GM18517 (cell line): ENCODE measurements around the gene LENG1.
"Not testable (repeated sequence)": the region's sequence is repeated elsewhere in the genome, so short reads cannot be mapped to it uniquely, and the experiment has no call there.

Source experiments
- ATAC-seq: cut with Tn5 transposase; IDR thresholded peaks from one replicate; pipeline ENCODE4 v1.9.1; 2021; ENCODE audit warnings: mild to moderate bottlenecking, moderate library complexity; ENCODE audit not compliant: unreplicated experiment

The LENG1 gene

DNA sequence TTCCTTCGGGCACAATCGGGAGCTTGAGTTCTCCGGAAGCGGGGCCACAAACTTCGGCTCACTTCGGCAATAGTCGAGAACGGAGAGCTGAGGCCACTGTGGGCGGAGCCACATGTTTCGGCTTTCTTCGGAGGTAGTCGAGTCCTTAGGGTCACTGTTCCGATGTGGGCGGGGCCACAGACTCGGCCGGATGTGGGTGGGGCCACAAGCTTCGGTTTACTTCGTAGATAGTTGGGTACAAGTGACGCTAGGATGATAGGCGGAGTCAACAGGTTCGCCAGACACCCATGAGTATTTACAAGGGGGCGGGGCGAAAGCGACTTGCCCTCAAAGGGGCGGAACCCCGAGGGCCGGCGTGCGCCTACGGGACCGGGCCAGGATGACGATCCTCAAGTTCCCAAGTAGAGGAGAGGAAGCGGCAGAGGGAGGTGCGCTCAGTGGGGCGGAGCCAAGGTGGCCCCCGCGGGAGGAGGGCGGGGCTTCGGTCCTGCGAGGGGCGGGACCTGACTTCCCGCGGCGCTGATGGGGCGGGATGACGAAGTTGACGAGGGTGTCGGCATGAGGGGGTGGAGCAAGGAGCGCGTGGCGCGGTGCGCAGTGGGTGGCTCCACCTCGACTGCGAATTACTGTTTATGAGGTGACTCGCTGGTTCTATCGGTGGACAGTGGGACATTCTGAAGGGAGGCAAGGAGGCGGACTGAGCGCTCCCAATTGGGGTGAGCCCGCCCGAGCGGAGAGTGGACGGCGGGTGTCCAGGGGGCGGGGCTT is 30.4 kb upstream of the LENG1 start:
- ATAC-seq: peak; percentile 62

DNA sequence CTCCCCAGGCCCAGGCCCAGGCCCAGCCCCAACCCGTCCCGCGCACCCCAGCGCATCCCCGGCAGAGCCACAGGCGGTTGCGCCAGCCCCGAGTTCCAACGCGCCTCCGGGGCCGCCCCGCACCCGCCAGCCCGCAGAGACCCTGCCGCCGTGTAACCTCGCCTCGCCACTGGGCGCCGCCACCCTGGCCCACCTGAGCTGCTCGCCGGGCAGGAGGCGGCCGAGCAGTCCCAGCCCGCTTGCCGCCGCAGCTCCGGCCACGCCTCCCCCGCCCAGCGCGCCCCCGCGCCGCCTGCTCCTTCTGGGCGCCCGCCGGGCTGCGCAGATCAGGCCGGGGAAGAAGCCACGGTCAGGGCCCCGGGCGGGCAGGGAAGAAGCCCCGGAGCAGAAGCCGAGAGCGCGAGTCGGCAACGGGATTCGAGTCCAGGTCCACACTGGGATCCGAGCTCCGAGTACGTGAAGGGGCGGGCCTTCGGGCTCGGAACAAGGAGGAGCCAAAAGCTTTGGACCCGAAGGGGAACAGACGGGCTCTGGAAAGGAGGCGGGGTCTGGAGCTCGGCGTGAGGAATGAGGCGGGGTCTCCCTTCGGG is 29.7 kb upstream of the LENG1 start, which contains the start of gene MBOAT7:
Gene MBOAT7, minus strand, starts transcription at position 436 of the 590 bp plus-strand sequence. CDS start 1,072 bp downstream, outside the sequence.
- peak; percentile 15 for ATAC-seq

DNA sequence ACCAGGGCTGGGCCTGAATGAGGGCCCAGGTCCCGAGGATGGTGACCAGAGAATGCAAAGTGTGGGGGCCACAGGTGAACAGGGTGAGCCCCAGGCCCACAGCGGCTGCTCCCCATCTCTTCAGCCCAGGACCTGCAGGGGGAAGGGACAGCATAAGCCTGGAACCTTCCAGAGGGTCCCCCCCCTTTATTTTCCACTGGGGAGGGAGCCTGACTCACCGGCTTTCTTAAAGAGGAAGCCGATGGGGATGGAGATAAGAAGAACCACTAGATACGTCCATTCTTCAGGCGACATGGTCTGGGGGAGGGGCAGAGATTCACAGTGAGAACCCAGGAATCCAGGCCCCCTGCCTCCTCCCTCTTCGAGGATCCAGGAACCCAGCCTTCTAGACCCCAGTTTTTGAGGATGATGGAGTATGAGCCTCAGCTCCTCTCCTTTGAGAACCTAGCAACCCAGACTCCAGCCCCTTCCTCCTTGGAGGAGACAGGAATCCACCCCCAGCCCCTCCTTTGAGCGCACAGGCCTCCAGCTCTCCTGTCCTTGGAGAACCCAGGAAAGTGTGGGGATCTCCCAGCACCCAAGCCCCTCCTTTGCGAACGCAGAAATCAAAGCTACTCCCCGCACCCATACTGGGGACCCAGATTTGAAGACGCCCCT is 28.8 kb upstream of the LENG1 start:
- ATAC-seq: no peak

DNA sequence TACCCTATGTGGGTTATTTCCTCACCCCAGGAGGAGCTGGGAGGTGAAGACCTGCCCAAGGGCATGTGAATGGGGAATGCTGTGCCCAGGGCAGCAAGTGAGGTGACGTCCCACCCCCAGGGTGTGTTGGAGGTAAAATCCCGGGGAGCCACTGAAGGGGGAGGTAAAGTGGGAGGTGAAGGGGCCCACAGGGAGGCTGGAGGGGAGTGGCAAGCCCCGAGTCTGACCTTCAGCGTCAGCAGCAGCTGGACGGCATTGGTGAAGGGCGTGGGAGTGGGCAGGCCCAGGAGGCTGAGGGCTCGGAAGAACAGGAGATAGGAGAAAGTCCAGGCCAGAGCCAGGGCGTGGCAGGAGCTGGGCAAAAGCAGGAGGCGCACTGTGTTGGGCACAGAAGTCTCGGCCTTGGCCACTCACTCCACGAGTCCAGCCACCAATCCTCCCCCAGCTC is 27.4 kb upstream of the LENG1 start:
- no peak for ATAC-seq

DNA sequence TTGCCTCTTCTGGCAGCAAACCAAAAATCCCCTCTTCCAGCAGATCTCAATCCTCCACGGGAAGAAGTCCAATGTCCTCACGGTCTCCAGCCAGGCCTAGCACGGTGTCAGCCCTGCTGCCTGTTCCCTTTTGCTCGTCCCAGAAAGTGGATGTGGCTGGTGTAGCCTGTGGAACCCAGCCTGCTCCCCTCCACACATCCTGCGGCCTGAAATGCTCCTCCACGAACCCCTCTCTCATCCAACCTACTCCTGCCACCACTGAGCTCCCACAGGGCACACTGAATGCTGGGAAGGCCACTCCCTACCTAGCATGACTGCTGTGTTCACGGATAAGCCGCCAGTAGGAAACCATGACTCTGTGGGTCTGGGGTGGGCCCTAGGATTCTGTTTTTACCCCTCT is 26.8 kb upstream of the LENG1 start:
- no peak for ATAC-seq

DNA sequence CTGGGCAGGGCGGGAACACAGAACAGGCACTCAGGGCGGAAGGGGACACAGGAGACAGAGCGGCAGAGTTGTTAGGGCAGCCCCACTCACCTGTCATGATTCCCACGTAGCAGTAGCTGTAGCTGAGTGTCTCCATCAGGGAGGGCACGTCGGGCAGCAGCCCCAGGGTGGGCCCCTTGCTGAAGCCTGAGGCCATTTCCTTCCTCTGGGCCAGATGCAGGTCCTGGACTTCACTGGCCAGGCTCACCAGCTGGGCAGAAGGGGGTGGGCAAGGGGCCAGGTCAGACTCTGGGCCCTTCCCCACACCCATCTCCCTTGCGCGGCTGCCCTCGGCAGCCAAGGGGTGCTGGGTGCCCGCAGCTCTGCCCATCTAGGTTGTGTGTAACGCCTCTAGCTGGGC is 23.9 kb upstream of the LENG1 start:
- ATAC-seq: no peak

DNA sequence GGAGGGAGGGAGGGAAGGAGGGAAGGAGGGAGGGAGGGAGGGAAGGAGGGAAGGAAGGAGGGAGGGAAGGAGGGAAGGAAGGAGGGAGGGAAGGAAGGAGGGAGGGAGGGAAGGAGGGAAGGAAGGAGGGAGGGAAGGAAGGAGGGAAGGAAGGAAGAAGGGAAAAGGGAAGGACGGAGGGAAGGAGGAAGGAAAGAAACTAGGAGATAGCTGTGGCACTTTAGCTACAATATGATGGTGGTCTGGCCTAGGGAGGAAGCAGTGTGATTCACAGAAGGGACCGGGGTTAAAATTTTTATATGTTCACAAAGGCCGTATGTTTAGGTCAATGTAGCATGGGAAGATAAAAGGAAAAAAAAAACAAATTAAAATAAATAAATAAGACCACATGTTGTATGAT is 22.4 kb upstream of the LENG1 start:
- ATAC-seq: not testable (repeated sequence)

DNA sequence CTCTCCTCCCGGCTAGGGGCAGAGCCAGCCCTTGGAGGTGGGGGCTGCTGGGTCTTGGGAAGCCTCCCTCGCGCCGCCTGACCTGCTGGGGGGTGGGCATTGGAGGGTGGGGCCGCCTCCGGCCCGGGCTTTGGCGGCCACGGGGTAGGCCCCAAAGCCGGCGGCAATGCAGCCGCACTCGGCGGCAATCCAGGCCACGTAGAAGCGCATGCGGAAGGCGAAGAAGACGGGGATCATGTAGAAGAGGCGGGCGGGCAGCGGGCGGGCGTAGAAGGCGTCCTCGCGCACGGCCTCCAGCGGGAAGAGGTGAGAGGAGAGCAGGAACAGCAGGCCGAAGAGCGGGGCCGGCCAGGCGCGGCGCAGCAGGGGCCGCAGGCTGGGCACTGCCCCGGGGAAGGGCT is 21.2 kb upstream of the LENG1 start:
- ATAC-seq: no peak

DNA sequence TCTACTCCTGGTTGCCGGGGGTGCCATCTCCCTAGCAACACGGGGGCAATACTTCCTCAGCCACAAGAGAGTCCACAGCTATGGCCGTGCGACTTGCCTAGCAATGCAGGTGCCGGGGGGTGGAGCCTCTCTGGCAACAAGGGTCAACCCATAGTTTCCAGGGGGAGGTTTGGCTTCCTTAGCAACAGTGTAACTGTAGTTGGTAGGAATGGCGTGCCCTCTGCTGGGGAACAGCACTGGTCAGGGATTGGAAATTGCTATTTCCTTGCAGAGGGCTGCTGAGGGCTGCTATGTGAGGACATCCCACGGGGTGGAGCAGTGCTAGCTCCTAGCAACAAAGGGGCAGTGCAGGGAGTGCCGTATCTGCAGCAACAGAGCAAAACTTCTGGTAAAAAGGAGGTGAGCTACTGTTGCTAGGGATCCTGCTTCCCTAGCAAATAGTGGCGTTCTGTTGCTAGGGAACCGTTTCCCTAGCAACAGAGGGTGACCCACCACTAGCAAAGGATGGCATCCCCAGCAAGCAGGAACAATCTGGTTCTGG is 20.5 kb upstream of the LENG1 start:
- no peak for ATAC-seq

DNA sequence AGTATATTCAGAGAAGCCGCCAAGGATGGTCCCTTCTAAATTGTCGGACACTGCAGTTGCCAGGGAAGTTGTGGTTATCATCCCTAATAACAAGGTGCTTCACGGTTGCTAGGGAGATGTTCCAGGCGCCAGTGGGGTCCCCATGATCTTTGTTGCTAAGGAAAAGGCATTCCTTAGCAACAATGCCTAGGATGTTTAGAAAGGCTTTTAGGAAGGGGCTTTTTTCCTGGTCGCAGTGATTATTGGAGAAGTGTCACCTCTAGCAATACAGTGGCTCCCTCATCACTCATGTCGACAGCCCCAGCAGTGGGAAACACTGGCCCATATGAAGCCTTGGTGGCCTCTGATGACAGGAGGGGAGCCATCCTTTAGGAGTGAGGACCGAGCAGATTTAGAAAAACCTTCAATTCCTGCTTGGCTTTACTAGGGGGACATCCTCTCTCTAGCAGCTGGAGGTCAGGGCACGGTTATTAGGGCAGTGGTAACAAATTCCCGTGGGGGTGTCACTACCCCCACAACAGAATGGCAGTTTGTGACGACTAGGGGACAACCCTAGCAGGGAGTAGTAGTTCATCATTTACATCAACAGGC is 19.8 kb upstream of the LENG1 start:
- no peak for ATAC-seq

DNA sequence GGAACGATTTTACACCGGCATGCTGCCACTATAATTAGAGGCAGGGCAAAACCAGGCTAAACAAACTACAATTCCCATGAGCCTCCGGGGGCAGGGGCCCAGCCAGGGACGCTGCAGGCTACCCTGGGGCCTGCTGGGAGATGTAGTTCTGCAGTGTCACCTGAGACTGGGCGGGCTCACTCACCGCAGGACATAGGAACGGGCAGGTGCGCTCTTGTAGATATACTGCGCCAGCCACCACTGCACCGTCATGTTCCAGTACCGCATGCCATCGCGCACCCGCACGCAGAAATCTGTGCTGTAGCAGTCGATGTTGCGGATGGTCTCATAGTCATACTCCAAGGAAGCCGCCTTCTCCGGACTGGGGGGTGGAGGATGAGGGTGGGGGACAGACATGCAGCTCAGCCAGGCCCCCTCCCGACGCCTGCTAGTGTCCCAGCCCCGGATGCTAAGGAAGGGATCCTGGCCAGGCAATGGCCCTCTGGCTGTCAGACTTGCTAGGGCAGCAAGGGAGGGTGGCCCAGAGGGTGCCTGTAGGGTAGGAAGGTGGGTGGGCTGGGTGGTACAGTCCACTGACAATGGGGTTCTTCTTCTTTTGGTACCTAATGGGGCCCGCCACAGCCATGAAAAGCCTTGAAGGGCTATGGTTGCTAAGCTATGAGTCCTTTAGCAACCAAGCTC is 19.2 kb upstream of the LENG1 start:
- ATAC-seq: no peak

DNA sequence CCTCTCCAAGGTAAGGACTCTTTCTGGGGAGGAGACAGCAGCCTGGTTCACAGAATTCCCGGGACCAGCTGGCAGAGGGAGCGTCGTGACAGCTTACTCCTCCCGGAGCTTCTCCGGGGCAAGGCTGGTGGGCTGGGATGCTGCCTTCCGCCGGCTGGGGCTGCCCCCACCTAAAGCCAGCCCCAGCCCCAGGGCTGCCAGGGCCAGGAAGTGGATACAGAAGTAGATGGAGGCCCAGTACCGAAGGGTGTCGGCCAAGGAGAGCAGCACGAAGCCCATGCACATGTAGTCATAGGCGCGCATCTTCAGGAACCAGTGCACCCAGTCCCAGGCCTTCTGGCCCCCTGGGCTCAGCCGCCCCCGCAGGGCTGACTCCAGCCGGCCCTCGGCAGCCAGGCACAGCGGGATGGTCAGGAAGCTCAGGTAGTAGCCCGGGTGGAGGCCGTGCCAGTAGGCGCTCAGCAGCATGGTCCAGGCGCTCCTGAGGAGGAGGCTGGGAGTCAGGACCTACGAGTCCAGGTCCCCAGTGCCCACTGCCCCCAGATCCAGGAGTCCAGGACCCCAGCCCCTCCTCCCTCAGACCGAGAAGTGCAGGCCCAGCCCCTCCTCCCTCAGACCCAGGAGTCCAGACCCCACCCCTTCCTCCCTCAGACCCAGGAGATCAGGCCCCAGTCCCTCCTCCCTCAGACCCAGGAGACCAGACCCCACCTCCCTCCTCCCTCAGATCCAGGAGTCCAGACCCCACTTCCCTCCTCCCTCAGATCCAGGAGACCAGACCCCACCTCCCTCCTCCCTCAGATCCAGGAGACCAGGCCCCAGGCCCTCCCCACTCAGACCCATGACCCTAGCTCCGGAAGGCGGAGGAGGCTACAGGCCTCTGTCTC is 14.7 kb upstream of the LENG1 start:
- ATAC-seq: no peak

DNA sequence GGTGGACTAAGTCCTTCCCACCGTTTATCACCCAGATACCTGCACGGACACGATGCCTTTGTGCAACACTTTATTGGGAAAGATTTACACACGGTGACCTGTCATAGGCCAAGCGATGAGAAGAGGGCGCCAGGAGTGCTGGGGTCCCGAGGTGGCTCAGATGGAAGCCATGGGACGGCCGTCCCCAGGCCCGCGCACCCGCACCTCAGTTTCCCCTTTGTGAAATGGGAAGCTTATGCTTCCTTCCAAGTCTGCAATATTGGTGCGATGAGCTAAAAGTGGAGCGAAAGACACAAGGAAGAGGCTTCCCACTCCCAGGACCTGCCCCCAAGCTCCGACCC is 13.8 kb upstream of the LENG1 start:
- no peak for ATAC-seq

DNA sequence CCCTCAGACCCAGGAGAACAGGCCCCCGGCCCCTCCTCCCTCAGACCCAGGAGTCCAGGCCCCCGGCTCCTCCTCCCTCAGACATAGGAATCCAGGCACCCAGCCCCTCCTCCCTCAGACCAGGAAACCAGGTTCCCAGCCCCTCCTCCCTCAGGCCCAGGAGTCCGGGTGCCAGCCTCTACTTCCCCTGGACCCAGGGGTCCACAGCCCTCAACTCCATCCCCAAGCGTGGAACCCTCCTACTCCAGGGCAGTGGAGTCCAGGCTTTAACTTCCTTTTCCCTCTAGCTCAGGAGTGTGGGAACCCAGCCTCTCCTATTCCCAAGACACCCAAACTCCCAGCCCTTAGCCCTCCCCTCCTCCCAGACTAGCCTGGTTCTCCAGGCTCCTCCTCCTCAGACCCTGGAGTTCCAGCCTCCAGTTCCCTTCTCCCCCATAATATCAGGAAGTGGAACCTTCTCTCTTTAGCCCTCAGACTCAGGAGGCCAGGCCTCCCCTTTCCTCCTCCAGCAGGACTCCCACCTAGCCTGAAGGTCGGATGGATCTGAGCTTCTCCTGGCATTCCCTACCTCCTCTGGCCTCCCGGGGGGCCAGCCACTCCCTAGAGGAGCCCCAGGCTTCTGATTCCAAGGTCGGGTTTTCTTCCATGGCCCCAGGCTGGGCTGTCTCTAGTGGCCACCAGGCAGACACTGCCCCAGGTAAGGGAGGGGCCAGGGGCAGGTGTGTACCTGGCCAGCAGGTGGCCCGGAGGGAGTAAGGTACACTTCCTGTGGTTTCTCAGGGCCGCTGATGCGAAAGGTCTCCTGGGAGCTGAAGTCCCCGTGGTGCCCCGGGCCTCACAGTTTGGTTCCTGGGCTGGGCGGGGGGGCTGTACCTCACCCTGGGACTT is 13.2 kb upstream of the LENG1 start, which contains the start of gene TMC4:
Gene TMC4, minus strand, starts transcription at position 690 of the 888 bp plus-strand sequence. Its CDS starts 43 bp downstream, at position 647.
- ATAC-seq: no peak

DNA sequence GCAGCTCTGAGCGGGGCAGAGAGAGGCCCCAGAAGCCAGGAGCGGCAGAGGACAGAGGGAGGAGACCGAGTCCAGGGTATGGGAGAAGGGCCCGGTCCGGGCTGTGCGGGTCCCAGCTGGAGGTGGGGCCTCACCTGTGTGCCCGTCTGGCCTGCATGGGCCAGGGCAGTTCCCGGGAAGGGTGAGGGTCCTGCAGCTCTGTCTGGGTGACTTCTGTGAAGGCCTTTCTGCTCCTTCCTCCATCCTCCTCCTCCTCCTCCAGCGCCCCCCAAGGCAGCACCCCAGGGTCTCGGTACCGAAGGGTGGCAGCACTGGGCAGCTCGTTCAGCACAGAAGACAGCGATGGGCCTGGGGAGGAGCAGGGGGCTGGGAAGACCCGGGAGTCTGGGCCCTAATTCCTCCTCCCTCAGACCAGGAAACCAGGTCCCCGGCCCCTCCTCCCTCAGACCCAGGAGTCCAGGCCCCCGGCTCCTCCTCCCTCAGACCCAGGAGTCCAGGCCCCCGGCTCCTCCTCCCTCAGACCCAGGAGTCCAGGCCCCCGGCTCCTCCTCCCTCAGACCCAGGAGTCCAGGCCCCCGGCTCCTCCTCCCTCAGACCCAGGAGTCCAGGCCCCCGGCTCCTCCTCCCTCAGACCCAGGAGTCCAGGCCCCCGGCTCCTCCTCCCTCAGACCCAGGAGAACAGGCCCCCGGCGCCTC is 12.4 kb upstream of the LENG1 start:
- not testable (repeated sequence) for ATAC-seq

DNA sequence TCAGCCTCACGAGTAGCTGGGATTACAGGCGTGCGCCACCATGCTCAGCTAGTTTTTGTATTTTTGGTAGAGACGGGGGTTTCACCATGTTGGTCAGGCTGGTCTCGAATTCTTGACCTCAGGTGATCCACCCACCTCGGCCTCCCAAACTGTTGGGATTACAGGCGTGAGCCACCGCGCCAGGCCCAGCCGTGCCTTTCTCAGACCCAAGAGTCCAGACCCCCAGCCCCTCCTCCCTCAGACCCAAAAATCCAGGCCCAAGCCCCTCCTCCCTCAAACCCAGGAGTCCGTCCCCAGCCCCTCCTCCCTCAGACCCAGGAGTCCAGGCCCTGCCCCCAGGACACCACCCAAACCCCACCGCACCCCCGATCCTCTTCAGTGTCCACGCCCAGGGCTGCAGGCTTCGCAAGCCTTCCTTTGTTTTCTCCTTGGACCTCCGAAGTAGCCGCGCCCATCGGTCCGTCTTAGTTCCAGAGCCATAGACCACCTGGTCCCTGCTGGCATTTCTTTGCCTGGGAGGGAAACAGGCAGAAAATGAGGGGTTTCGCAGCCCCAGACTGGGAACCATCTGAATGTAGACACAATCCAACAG is 9.7 kb upstream of the LENG1 start:
- ATAC-seq: no peak

DNA sequence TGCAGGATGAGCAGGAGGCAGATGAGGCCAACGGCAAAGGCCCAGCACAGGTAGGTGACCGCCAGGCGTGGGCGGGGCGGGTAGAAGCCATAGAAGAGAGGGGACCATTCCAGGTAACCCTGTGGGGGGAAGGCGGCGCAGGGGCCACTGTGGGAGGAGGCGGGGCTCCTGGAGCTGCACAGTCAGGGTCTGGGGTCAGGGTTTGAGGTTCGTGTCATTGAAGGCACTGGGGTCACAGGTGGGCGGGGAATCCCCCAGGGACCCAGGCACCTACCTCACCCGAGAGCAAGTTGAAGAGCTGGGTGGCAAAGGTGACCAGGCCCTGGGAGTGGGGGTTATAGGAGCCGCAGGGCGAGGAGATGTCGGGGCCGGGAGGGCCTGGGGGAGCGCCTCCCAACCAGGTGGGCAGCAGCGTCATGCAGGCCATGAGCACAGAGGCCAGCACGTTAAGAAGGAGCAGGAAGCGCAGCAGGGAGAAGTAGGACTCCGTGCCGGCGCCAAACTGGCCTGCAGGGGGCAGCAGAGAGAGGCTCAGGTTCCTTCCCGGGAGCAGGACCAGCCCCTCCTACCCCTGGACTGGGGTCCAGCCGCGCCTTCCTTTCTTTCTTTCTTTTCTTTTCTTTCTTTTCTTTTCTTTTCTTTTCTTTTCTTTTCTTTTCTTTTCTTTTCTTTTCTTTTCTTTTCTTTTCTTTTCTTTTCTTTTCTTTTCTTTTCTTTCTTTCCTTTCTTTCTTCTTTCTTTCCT is 8.8 kb upstream of the LENG1 start:
- ATAC-seq: no peak
